NCI-H2081 treated with DMSO at 0.1 percent for 48 hours (cell line): ENCODE data around the gene HLCS.
"Not testable (repeated sequence)": the region's sequence is repeated elsewhere in the genome, so short reads cannot be mapped to it uniquely, and the experiment has no call there.

Source experiments
- DNase-seq: peaks from one replicate; lab custom pipeline; 2025; lab: John Stamatoyannopoulos, UW

HLCS gene

DNA sequence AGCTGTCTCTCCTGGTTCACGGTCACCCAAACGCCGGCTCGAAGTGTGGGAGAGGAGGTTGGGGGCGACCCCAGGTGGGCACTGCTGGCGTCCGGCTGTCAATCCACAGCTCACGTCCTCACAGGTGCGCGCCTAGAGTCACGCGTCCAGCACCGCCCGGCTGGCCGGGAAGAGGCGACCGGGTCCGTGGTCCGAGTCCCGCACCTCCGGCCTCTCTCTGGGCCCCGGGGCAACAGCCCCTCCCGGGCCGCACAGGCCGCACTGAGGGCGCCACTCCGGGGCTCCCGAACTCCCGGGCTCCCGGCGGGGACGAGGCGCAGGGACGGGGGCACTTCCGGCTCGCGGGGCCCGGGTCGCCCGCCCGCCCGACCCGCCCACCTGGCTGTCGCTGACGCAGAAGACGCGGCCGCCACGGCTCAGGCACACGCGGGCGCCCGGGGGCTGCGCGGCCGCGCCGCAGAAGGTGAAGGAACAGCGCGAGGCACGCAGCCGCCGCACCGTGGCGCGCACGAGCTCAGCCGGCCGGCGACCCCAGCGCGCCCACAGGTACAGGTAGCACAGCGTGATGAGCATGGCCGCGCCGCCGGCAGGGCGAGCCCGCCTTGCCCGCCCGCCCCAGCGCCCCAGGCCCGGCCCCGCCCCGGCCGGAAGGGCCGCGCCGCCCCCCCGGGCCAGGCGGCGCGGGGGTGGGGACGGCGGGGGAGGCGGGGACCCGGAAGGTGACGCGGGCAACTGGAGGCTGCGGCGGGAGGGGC is at the start of gene HLCS:
HLCS (minus strand) TSS at position 604 of the 755 bp plus-strand sequence; CDS start at position 573, 31 bp downstream.
- peak; percentile 10 for DNase-seq

DNA sequence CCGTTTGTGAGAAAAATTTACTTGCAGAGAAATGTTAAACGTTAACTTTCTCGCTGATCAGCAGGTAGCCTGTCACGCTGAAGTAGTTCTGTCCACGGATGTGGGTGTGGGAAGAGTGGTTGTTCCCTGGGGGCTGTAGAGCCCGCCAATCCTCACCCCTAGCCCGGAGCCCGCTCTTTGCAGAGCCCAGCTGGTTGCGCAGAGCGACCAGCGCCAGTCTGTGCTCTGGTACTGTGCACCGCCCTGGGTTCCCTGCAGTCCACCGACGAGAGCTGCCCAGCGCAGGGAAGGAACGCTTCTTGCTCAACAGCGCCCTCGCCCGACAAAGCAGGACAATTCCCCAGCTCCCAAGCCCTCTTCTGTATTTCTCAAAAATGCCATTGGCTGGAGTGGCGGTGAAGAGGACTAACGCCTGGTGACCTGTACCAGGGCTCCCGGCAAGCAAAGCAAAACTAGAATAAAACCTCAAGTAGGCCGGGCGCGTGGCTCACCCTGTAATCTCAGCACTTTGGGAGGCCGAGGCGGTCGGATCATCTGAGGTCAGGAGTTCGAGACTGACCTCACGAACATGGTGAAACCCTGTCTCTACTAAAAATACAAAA is 43.4 kb upstream of the HLCS start:
- peak; percentile 77 for DNase-seq

DNA sequence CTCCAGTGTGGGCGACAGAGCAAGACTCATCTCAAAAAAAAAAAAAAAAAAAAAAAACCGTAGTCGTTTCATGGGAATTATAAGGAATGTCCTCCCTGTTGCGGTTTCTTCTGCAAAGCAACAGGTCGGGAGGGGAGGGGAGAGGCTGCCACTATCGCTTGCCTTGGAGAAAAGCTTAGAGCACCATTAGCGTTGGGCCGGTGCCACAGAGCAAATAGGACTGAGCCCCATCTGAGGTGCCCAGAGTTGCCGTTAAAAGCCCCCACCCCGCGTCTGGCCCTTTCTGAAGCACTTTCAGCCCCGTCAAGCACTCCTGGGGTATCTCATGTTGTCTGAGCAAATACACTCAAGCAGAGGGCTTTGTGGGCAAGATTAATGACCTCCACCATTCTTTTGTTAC is 42.3 kb upstream of the HLCS start:
- DNase-seq = peak; percentile 94

DNA sequence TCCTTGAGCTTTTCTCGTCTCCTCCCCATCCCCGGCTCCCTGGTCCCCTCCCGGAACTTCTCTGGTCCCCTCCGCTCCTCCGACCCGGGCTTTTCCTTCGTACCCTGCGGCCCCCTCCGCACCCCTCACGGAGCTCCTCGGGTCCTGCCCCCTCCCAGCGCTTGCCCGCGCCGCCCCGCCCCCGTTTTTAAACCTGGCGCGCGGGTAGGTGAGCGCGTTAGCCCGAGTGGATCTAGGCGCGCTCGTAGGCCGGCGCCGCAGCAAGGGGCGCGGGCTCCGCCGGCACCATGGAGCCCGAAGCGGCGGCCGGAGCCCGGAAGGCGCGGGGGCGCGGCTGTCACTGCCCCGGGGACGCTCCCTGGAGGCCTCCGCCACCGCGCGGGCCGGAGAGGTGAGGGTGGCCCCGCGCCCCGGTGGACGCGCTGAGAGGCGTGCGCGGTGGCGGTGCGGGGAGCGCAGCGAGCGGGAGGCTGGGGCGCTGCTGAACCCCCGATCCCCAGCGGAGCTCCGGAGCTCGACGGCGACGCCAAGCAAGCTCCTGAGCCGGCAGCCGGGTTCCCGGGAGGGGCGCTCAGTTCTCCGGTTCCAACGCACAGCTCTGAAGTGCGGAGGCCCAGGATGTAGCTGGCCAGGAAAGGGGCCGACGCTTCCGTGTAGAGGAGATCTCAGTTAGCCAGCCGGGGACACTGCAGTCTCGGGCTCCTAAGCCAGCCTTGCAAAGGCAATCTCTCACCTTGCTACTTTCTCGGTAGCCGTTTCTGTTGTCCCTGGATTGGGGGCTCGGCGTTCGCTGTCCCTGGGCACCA is 40.2 kb upstream of the HLCS start, which contains the start of gene RIPPLY3:
RIPPLY3 (plus strand) TSS at position 217 of the 806 bp plus-strand sequence; CDS start at position 288, 71 bp downstream.
- DNase-seq = no peak

DNA sequence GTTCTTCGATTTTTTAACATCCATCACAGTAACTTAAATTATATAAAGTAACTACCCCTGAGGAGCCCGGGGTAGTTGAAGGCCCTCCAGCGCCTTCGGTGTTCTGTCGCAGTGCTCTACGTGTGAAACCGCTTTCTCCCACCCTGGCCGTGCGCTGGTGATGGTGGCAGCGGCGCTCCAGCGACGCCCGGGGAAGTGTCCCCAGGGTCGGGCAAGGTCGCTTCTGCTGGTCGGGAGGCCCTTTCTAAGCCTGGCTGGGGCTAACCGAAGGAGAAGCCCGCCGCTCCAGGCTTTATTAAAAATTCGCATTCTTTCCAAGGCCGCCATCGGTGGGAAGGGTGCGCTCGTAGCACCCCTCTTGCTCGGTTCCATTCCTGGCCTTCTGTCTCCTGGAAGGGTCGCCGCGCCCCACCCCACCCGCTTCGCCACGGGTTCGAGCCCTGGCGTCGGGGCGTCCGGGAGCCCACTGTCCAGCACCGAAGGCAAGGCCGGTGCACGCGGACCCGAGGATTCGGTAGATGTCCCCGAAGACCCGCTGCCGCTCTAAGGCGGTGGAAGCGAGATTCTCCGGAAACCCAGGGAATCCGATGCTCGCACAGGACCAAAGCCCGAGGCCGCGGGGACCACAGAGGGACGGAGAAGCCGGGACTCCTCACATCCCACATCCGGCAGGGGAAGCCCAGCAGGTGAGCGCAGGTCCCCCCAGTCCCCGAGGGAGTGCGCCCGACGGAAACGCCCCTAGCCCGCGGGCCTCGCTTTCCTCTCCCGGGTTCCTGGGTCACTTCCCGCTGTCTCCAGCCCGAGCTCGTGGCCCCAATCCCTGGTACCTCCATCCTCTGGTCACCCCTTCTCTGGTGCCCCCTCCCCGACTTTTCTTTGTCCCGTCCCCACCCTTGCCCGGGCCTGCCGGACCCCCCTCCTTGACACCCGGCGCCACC is 39.3 kb upstream of the HLCS start:
- DNase-seq = no peak

DNA sequence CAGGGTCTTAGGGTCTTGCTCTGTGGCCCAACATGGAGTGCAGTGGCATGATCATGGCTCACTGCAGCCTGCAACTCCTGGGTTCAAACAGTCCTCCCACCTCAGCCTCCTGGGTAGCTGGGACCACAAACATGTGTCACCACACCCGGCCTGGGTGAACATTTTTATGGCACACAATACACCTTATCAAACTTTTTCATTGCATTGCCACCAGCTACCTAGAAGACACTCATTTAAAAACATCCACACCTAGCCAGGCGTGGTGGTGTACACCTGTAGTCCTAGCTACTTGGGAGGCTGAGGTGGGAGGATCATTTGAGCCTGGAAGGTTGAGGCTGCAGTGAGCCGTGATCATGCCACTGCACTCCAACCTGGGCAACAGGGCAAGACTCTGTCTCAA is 37.4 kb upstream of the HLCS start:
- DNase-seq = not testable (repeated sequence)

DNA sequence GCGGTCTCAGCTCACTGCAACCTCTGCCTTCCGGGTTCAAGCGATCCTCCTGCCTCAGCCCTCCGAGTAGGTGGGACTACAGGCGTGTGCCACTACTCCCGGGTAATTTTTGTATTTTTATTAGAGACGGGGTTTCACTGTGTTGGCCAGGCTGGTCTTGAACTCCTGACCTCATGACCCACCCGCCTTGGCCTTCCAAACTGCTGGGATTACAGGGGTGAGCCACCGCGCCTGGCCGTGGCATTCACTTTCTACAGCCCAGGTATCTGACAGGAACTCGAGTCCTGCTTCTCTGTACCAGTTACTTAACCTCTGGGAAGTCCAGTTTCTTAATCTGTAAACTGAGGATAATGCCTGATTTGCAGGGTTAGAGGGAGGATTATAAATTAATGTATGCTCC is 36.4 kb upstream of the HLCS start:
- not testable (repeated sequence) for DNase-seq

DNA sequence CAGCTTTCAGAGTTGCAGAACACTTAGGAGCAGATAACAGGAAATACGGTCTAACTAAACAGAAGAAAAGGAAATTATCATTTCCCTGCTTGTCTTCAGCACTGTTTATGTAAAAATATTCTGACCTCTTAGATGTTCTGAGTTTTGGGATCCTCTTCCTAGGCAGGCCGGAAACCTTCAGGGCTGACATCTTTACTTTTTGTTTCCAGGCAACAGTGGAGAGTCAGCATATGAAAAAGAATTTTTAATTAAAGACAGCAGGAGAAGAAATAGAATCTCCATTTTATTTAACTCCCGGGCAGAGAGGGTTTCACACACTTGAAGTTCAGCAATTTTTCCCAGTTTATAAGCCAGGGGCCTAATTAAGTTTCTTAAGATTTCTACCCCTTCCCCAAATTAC is 35.0 kb upstream of the HLCS start:
- DNase-seq = no peak

DNA sequence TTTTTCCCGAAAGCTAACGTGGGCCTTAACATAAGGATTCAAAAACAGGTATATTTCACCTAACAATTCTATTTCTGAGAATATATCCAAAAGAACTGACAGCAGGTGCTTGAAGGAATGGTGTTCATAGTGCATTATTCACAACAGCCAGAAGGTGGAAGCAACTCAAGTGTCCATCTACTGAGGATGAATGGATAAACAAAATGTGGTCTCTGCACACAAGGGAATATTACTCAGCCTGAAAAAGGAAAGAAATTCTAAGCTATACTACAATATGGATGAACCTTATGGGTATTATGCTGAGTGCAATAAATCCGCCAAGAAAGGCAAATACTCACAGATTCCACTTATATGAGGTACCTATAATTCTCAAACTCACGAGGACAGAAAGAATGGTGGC is 33.9 kb upstream of the HLCS start:
- DNase-seq = no peak

DNA sequence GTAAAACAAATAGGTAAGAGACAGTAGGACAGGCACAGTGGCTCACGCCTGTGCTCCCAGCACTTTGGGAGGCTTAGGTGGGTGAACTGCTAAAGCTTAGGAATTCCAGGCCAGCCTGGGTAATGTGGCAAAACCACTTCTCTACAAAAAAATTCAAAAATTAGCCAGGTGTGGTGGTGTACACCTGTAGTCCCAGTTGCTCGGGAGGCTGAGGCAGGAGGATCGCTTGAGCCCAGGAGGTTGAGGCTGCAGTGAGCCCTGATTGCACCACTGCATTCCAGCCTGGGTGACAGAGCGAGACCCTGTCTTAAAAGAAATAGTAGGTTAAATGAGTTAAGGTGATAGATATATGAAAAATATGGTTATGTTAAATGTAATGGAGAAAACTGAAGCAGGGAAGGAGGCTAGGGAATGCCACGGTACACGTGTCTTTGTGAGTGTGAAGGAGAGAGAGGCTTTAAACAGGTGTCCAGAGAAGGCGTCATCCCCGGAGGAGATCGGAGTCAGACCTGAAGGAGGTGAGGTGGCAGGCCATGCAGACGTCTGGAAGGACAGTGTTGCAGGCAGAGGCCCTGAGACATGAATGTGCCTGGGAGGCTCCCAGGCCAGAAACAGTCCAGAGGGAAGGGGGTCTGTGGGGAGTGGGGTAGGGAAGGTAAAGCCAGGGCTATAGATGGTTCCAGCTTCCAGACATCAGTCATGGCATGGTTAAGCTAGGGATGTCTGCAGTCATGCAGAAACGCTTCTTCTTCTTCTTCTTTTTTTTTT is 32.8 kb upstream of the HLCS start:
- no peak for DNase-seq

DNA sequence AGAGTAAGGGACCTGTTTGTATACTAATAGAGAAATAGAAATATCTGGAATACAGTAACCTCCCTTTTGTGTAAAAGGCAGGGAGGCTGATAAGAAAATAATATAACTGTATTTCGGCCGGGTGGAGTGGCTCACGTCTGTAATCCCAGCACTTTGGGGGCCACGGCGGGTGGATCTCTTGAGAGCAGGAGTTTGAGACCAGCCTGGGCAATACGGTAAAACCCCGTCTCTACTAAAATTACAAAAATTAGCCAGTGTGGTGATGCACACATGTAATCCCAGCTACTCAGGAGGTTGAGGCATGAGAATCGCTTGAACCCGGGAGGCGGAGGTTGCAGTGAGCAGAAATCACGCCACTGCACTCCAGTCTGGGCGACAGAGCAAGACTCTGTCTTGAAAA is 28.8 kb upstream of the HLCS start:
- not testable (repeated sequence) for DNase-seq

DNA sequence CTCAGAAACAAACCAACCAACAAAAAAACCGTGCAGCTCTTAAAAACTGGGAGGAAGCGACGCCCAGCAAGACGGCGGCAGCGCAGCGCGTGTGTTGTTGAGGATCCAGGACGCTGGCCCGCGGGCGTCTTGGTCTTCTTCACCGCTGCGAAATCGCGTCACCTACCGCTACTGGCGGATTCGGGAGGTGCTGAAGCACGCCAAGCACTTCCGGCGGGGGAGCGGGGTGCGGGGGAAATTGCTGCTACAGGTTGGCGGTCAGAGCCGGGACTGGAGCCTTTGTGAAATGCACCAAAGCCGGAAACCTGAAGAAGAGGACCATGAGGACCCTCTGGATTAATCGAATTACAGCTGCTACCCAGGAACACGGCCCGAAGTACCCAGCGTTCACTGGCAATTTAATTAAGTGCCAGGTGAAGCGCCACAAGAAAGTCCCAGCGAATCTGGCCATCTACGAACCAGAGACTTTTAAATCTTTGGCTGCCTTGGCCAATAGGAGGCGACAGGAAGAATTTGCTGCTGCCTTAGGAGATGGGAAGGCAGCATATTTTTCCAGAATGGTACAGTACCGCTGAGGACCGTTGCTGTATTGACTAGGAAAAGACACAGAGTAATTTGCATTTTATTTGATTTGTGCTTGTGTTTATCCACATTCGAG is 28.2 kb upstream of the HLCS start:
- DNase-seq = no peak

DNA sequence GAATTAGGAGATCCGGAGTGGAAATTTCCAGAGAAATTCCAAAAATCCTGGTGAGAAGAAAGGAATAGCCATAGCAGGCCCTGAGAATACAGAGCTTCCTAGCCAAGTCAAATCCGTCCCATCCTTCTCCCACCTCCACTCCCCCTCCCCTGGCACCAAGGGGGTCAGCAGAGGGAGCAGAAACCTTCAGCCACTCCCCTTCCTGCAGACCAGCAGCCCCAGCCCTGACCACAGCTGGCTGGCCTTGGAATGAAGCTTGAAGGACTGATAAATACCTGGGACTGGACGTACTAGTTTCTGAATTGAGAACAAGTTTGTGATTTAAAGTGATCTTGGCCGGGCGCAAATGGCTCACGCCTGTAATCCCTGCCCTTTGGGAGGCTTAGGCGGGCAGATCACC is 26.2 kb upstream of the HLCS start:
- no peak for DNase-seq

DNA sequence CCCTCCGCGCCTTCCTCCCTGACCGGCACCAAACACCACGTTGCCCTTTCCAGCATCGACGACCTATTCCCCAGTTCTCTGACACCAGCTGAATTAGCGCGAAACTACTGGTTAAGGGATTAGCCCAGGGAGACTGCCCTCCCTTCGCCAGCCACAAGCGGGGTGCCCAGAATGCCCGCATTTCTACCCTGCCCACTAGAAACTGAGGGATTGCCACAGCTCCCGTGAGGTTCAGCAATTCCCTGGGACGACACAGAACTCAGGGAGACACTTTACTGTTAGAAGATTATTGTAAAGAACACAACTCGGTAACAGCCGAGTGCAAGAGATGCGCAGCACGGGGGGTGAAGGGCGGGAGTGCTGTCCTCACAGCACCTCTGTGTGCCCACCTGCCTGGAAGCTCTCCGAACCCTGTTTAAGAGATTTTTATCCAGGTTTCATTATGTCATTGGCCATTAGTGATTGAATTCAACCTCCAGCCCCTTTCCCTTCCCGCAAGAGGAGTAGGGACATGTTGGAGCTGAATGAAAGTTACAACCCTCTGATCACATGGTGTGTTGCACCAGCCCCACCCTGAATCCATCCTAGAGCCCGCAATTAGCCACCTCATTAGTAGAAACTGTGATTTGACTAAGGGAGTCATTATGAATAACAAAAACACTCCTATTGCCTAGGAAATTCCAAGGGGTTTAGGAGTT is 24.2 kb upstream of the HLCS start:
- DNase-seq = no peak

DNA sequence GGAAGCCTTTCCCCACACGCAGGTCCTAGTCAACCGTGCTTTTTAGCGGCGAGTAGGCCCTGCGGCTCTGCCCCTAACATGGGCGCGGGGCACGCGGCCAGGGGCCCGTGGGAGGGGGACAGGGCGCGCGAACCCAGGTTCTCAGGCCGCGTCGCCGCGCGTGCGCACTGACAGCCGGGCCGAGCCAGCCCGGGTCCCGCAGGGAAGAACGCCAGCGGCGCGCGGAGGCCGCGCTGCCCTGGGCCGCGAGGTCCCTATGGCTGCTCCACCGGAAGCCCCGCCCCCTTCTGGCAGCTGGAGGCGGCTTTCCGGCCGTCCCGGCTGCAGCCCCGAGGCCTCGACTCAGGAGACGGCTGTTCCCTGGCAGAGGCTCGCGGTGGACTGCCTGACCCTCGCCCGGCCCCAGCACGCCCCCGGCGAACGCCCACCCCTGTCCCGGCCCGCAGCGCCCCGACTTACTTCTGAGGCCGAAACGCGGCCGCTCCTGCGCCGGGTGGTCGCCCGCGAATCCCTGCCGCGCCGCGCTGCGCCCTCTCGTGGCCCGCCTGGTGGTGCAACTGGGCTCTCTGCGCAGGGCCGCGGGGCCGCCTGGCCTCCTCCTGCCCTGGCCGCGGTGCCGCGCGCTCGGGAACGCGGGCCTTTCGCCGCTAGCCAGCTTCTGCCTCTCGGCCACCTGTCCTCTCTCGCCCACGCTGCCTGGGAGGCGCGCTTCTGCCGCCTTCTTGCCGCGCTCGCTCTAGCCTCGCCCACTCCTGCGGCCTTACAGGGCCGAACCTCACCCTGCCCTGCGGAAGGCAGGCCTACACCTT is 23.4 kb upstream of the HLCS start:
- DNase-seq = peak; percentile 75

DNA sequence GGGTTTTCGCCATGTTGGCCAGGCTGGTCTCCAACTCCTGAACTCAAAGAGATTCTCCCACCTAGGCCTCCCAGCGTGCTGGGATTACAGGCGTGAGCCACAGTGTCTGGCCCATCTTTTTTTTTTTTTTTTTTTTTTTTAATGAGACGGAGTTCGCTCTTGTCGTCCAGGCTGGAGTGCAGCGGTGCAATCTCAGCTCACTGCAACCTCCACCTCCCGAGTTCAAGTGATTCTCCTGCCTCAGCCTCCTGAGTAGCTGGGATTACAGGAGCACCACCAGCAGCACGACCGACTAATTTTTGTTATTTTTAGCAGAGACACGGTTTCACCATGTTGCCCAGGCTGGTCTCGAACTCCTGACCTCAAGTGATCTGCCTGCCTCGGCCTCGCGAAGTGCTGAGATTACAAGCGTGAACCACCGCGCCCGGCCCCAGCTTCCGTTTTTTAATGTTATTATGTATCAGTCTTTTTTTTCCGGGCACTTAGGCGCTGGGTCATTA is 22.8 kb upstream of the HLCS start:
- peak; percentile 50 for DNase-seq

DNA sequence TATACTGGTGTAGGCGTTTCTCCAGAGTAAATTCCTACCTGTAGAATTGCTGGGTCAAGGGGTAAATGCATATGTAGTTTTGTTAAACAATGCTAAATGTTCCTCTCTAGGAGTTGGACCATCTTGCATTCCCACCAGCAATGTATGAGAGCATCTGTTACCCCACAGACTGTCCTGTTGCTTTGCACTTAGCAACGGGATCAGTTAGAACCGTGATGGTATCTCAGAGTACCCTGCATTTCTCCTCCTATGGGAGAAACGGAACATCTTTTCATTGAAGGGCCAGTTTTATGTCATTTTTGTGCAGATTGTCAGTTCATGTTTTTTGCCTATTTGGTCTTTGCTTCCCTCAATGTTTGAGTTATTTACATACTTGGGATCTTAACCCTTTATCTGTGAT is 22.1 kb upstream of the HLCS start:
- DNase-seq = no peak

DNA sequence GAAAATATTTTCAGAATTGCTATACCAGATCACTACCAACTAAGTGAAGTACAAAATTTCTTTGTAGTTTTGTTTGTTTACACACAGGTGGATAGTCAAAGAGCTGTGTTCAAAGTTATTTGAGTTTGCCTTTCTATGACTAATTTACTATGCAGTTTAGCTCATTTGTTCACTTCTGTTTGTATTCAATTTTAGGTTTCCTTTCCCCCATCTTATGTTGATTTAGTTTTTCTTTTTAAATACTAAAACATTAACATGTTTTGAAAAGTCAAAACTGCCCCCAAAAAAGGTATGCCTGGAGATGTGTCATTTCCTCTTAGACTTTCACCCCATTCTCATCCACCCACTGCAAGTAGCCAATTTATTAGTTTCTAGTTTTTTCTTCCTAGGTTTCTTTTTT is 21.4 kb upstream of the HLCS start:
- DNase-seq = no peak
